ENCODE data around the gene ESRP2.

Gene ESRP2

DNA sequence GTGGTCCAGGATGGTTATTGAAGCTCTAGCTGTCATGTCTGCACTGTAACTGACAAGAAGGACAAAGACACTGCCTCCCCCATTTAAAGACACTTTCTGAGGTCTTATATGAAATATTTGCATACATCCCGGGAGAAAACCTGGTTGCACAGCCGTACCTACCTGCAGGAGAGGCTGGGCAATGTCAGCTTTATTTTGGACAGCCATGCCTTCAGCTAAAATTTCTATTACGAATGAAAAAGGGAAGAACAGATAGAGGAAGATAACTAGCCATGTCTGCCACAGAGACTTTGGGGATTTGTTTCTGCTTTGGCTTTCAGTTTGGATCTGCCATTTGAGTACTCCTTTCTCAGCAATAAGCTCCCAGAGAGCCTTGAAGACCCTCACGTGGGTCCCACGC, 47.4 kb upstream of the ESRP2 start:
- no peak overlapping the region for H3K4me3 ChIP-seq (replicated peaks; ENCODE audit: insufficient read depth, low read length)
- peak; percentile 66; the same call in 1 of the 2 replicates for TF ChIP-seq SPI1 (IDR thresholded peaks at IDR 0.05; ENCODE audit: borderline replicate concordance, low read depth)
- no peak for TF ChIP-seq REST (IDR thresholded peaks at IDR 0.05; ENCODE audit: insufficient replicate concordance, low read depth)
- no peaks in the 10 kb centered on the region for H3K27me3 ChIP-seq (ENCODE audit: insufficient read depth, poor library complexity, severe bottlenecking)

GRCh38 chr16:68282064-68282452, 46.1 kb upstream of the ESRP2 start:
- H3K4me3 ChIP-seq (replicated peaks; ENCODE audit: insufficient read depth, low read length) = no peak overlapping the region
- H3K27ac ChIP-seq (replicated peaks) = no peak overlapping the region; the same call in 1 of the 2 replicates
- no peaks in the 10 kb centered on the region for H3K27me3 ChIP-seq (ENCODE audit: insufficient read depth, poor library complexity, severe bottlenecking)
- no peak for DNase-seq (ENCODE audit: low read depth in 1 of 2, low spot score in 1 of 2)
- no peak for TF ChIP-seq REST (IDR thresholded peaks at IDR 0.05; ENCODE audit: insufficient replicate concordance, low read depth)
- no peak for TF ChIP-seq SPI1 (IDR thresholded peaks at IDR 0.05; ENCODE audit: borderline replicate concordance, low read depth)
- no peak for TF ChIP-seq GABPA (IDR thresholded peaks at IDR 0.05; ENCODE audit: low read depth)
- TF ChIP-seq, protein P1, sequence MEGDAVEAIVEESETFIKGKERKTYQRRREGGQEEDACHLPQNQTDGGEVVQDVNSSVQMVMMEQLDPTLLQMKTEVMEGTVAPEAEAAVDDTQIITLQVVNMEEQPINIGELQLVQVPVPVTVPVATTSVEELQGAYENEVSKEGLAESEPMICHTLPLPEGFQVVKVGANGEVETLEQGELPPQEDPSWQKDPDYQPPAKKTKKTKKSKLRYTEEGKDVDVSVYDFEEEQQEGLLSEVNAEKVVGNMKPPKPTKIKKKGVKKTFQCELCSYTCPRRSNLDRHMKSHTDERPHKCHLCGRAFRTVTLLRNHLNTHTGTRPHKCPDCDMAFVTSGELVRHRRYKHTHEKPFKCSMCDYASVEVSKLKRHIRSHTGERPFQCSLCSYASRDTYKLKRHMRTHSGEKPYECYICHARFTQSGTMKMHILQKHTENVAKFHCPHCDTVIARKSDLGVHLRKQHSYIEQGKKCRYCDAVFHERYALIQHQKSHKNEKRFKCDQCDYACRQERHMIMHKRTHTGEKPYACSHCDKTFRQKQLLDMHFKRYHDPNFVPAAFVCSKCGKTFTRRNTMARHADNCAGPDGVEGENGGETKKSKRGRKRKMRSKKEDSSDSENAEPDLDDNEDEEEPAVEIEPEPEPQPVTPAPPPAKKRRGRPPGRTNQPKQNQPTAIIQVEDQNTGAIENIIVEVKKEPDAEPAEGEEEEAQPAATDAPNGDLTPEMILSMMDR (IDR thresholded peaks at IDR 0.05; ENCODE audit: insufficient read depth, low read length) = no peak
- TF ChIP-seq POLR2AphosphoS5 (IDR thresholded peaks at IDR 0.05; ENCODE audit: low read depth) = no peak

More for the DNA sequence above, 47.4 kb upstream of the ESRP2 start:
- DNase-seq (ENCODE audit: low read depth in 1 of 2, low spot score in 1 of 2) = no peak
- peak overlapping the region; percentile 88 for H3K27ac ChIP-seq (replicated peaks)

GRCh38 chr16:68281368-68282063, 45.6 kb upstream of the ESRP2 start:
- no peak for DNase-seq (ENCODE audit: low read depth in 1 of 2, low spot score in 1 of 2)
- Histone ChIP-seq H3K4me3 (replicated peaks; ENCODE audit: insufficient read depth, low read length) (no peak overlapping the region), H3K27ac (replicated peaks) (no peak overlapping the region; the same call in 1 of the 2 replicates), H3K27me3 (ENCODE audit: insufficient read depth, poor library complexity, severe bottlenecking) (no peaks in the 10 kb centered on the region)
- no peak for TF ChIP-seq GABPA (IDR thresholded peaks at IDR 0.05; ENCODE audit: low read depth)
- no peak for TF ChIP-seq REST (IDR thresholded peaks at IDR 0.05; ENCODE audit: insufficient replicate concordance, low read depth)
- no peak for TF ChIP-seq POLR2AphosphoS5 (IDR thresholded peaks at IDR 0.05; ENCODE audit: low read depth)
- TF ChIP-seq SPI1 (IDR thresholded peaks at IDR 0.05; ENCODE audit: borderline replicate concordance, low read depth) = no peak
- TF ChIP-seq, protein P1 (IDR thresholded peaks at IDR 0.05; ENCODE audit: insufficient read depth, low read length) = no peak
